ENCODE data around the gene KCNIP4.

The KCNIP4 gene

DNA sequence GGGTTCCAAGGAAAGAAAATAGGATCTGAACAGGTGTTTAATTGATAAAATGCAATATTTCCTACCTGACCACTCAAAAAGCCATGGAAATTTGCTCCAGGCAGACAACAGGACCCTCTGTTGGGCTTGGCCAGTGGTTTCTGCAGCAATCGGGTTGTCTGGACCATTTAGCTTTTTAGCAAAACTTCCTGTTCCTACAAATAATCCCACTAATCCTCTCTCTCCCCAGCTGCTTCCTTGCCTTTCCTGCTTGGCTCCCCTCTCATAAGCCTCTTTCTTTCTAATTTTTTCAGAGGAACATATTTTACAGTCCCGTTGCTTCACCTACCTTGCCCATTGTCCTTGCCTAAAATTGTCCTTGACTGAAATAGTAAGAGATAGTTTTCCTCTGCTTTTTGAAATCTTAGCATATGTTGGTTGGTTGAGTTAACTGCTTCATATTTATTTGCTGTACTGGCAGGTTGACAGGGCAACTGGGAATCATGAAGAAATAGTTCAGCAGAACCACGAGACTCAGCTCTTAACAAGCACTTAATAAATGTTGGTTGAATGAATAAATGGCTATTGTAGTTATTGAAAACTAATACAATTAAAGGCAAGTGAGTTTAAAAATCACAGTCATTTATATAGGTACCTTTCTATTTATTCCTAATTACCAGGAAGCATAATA, 259.8 kb downstream of the KCNIP4 start:
- no peak for DNase-seq (ENCODE audit: low read depth)

DNA sequence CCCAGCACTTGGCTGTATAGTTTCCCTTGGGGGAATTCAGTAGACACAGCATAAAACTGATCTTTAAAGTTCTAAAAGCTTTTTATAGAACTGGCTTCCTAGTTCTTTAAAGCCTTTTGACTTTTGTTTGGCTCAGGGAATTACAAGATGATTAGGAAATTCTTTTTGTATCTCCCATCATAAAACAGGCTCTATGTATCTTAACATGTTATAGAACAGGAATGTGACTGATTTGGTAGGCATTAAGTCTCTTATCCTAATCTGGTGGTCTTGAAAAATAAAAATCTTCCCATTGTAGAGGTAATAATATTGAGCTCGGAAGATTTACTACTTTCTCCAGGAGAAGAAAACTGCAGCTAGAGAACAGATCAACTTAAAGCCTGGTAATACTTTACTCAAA, 262.7 kb downstream of the KCNIP4 start:
- no peak for DNase-seq (ENCODE audit: low read depth)

DNA sequence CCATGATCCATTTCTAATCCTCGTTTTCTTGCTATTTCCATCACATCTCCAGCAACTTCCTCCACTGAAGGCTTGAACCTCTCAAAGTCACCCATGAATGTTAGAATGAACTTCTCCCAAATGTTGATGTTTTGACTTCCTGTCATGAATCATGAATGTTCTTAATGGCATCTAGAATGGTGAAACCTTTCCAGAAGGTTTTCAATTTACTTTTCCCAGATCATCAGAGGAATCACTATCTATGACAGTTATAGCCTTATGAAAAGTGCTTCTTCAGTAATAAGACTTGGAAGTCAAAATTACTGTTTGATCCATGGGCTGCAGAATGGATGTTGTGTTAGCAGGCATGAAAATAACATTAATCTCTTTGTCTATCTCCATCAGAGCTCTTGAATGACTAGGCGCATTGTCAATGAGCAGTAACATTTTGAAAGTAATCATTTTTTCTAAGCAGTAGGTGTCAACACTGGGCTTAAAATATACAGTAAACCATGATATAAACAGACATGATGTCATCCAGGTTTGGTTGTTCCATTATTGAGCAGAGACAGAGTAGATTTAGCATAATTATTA, 268.2 kb downstream of the KCNIP4 start:
- DNase-seq (ENCODE audit: low read depth) = no peak

DNA sequence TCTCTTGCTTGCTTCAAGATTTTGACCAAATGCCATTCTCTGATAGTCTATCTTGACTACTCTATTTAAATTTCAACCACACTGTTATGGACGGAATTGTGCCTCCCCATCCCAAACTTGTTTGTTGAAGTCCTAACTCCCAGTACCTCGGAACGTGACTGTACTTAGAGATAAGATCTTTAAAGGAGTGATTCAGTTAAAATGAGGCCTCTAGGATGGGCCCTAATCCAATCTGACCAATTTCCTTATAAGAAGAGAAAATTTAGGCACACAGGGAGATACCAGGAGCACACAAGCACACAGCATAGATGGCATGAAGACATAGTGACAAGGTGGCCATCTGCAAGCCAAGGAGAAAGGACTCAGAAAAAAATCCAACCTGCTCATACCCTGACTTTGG, 269.9 kb downstream of the KCNIP4 start:
- DNase-seq (ENCODE audit: low read depth) = no peak

DNA sequence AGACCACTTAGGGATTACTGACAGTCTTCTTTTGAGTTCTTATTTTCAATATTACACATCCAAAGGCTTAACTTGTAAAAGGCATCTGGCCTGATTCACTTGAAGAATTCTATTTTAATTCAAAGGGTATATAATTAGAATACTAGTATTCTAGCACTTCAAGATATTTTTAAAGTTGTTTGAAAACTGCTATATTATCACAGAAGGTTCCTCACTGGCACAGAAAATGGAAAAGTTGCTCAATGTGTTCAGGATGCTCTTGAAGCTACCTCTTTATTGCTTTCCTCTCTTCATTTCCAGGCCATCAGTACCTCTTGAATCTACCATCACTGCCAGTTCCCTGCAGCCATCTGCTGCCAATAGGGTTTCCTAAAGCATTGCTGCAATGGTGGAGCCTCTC, 271.4 kb downstream of the KCNIP4 start:
- no peak for DNase-seq (ENCODE audit: low read depth)

DNA sequence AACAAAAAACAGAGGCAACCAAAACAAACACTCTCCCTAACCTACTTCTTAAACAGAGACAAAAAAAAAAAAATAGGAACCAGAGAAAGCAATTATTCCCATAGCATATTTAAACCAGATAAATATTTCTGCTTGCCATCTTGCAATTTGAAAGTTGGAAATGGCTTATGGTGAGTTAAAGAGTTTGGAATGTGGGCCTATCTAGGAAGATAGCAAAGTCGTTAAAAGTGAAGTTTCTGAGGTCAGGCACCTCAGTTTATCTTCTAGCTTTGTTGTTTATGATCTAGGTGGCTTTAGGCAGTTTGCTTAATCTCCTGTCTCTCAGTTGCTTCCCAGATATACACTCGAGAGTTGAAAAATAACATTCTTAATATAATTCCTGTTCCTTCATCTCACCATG, 284.2 kb downstream of the KCNIP4 start:
- no peak for DNase-seq (ENCODE audit: low read depth)

DNA sequence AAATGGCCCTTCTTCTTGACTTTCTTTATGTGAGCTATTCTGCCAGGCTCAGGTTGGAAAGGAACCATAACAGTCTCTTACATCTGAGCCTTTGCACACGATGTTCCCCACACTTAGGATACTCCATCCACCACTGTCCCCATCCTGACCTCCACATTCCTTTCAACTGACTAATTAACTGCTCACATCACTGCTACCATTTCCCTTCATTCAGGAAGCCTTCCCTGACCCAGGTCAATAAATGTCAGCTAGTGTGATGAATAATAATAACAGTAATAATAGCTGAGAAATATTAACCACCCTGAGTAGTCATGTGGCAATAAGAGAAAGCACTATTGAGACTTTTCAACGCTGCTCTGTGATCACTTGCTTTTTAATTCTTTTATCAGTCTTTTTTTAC, 291.7 kb downstream of the KCNIP4 start:
- no peak for DNase-seq (ENCODE audit: low read depth)

DNA sequence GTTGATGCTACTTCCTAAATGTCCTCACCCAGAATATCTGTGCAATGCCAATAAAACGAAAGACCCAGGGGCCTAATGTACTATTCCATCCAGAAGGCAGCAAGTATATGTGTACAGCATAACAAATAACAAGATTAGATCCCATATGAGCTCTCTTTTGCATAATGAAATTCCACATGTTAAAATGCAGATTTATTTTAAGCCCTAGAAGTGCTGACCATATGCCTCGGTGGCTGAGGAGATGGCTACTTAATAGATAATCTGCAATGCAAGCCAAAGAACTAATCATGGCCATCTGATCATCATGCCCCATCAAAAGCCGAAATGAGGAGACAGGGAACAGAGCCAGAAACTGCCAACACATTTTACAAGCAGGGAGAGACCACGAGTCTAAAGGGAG, 293.5 kb downstream of the KCNIP4 start:
- no peak for DNase-seq (ENCODE audit: low read depth)

DNA sequence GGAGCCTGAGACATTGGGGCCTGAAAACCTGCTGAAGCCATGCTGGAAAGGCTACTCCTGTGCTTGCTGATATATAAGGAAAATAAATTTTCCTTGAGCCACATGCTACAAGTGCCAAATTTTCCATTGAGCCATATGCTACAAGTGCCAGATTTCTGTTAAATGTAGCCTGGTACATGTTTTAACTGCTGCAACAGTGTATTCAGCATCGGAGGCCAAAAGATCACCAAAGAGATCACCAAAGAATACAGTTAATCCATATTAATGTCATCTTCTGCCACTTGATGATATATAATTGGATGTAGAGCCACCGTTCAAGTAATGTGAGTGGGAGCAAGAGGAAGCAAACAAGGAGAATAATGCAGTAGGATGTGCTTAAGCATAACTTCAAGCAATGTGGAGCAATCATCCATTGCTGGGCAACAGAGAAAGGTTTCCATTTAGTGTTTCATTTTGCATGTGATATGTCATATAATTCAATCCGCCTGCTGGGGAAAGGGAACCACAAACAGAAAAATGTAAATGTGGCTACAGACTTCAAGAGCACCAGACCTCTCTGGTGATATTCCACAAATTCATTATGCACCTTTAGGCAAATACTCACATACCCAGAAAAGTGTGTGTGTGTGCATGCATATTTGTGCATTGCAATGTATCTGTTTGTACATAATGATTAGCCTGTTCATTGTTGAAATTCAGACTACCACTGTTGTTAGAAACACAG, 295.9 kb downstream of the KCNIP4 start:
- no peak for DNase-seq (ENCODE audit: low read depth)

DNA sequence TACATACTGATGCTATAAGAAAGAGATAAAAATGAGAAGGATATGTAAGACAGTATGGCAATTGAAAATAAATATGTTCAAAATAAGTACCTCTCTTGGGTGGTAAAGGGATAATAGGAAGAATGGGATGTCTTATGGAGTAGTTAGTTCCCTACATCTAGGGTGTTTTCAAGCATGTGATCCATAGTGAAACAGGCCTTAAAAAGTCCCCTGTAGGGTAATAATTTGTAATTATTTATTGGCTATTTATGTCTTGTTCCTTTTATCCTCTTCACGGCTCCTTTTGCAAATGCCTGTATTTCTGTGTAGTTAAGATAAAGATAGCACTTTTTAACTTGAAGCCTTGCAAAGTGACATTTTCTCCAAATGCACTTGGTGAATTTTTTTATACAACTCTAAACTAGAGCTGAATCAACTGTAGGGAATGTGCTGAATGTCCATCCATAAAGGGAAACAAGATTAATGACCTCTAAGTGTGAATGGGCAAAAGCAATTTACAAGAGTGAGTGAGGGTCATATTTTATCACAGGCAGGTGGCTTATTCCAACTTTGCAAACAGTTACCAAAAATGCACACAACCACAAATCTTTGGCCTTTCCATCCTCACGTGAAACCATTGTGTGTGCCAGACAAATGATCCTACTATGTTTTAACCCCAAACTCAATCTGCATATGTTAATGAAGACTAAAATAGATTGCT, 299.0 kb downstream of the KCNIP4 start:
- no peak for DNase-seq (ENCODE audit: low read depth)

DNA sequence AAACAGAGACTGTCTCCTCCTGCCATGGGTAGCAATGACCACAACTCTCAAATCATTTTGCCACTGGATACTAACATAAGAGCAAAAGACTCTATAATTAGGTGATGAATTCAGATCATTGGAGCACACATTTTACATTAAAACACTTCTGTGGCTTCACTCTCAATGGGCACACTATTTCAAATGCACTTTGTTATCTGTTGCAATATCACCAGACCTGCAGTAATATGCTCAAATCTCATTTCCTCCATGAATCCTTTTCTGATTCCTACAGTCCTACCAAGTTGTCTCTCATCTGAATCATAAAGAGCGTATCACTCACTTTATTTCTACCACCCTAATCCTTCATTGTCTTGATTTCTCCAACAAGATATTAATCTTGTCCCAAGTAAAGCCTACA, 302.8 kb downstream of the KCNIP4 start:
- no peak for DNase-seq (ENCODE audit: low read depth)

DNA sequence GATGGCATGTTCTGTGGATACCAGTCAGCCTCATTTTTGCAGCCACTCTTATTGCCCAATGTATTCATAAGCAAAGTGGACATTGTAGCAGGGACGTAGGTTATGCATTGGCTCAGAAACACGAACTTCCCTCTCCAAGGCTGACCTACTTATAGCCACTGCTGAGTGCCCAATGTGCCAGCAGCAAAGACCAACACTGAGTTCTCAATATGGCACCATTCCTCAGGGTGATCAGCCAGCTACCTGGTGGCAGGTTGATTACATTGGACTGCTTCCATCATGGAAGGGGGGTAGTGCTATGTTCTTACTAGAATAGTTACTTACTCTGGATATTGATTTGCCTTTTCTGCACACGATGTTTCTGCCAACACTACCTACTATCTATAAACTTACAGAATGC, 306.9 kb downstream of the KCNIP4 start:
- DNase-seq (ENCODE audit: low read depth) = no peak

DNA sequence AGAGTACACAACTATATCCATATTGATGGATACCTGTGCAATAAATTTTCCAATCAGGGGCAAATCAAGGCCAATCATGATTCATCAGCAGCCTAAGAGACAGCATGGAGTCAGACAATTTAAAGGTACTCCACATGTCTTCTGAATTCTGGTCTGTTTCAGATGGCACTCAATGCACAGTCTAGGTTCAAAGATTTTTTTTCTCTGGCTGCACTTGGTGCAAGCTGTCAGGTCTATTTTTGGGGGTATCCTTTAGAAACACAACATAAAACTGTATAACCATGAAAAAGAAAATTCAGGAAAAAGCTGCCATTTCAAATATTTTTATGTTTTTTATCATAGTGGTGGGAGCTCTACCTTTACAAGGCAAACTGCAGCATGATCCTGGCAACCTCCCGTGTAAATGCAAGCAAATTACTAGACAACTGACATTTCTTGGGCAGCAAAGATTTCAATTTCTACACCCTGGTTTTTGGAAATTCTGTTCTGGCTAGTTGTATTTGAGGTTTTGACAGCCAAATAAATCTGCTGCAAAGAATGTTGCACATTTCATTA, 310.3 kb downstream of the KCNIP4 start:
- no peak for DNase-seq (ENCODE audit: low read depth)

DNA sequence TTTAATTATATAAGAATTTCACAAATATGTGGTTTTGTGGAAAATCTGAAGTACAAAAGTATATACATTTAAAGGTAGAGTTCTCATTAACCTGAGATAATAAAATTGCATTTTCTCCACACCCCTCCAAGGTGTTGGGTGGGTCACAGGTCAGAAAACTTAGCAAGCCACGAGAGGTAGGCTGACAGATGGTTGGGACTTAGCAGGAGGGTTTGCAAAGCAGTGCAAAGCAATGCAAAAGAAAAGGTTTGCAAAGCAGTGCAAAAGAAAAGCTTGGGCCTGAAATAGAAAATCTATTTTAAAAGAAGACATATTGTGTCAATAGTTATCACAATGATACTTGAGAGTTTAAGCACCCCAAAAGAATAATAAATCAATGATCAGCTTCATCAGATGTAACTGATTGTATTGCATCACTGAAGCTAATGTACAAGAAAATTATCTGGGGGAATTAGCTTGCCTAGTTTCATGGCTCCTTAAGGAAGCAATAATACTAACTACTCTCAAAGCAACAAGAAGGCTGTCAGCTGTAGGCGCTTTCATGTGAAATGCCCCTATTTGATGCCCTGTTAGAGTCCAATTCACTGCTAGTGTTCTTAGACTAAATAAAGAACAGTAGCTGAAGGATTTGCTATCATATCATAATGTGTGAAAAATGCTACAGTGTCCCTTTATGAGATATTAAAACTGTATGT, 319.5 kb downstream of the KCNIP4 start:
- DNase-seq (ENCODE audit: low read depth) = no peak

DNA sequence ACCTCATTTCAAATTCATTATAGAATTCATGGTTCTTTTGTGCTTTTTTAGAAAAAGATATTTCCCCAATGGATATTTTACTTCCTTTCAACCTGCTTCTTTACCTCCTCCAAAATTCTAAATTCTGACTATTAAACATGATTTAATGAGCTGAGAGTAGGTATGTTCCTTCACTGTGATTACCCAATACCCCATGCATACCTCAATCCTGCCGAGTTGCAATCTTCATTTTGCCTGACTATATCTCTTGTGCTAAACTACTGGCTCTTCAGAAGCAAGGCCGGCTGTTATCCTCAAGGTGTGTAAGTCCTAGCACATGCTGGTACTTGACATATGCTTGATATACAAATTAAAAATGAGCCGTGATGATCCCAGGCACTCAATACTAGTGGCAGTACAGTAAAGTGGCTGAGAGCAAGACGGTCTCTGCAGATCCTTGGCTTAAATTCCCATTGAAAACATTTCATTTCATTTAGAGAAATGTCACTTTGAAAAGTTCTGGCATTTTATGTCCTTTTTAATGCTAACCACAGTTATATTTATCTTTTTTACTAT, 320.4 kb downstream of the KCNIP4 start:
- no peak for DNase-seq (ENCODE audit: low read depth)

DNA sequence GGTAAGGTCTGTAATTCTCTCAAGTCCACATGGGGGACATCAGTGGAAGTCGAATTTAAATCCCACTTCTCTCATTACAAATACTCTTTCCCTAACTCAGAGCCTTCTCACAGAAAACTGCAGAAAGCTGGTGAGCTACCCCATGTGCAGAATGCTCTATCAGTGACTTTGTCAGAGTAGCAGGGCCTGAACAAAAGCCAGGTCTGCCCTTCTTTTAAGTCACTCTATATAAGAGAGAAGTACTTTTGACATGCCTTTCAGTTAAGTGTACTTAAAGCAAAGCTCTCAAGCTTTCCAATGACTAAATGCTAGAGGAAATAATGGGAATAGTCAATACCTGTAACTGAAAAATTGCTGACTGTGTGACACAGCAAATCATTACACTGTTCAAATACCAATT, 323.1 kb downstream of the KCNIP4 start:
- no peak for DNase-seq (ENCODE audit: low read depth)

DNA sequence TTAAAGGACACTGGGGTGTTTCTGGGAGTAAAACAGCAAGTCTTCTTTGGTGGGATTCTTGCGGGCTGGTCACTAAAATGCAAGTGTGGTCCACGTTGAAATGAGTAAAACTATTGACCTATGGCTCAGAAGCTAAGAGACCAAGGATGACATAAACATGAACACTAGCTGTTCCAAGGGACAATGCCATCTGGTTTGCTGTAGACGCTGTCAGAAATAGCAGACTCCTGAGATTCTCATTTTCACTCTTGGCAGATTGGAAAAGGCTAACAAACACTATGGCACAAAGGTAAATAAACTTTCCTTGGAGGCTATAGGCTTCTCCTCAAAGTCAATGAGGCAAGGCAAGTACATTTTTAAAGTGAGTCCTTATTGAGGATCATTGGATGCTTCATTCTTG, 343.6 kb downstream of the KCNIP4 start:
- no peak for DNase-seq (ENCODE audit: low read depth)

DNA sequence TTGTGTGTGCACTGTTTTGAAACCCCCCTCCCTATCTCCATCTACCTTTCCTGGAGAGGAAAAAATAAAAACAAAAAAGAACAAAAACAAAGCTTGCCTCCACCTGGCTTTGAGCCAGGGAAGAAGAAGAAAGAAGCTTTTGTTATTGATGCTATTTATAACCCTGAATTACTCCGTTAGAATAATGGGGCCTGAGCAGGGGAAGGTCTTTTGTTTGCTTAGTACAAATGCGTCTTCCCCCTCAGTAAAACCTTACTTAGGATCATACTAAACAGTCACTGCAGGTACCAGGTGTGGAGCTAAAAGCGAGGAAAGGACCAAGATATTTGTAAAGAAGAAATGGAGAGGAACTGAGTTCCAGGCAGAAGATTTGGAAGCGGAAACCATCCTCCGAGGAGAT, 352.1 kb downstream of the KCNIP4 start:
- no peak for DNase-seq (ENCODE audit: low read depth)

DNA sequence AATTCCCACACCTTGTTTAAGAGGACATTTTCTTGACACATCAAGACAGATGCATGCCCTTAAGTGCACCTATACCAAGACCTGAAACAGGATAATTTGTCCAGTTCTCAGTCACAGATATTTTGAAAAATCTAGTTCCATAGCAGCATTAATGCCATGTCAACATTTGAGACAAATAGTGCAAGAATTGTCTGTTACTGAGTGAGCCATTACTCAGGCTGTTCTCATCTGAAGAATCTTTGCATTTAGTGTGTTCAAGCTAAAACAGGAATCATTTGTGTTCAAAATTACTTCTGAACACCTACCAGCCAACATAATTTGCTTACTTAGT, 354.9 kb downstream of the KCNIP4 start:
- no peak for DNase-seq (ENCODE audit: low read depth)

DNA sequence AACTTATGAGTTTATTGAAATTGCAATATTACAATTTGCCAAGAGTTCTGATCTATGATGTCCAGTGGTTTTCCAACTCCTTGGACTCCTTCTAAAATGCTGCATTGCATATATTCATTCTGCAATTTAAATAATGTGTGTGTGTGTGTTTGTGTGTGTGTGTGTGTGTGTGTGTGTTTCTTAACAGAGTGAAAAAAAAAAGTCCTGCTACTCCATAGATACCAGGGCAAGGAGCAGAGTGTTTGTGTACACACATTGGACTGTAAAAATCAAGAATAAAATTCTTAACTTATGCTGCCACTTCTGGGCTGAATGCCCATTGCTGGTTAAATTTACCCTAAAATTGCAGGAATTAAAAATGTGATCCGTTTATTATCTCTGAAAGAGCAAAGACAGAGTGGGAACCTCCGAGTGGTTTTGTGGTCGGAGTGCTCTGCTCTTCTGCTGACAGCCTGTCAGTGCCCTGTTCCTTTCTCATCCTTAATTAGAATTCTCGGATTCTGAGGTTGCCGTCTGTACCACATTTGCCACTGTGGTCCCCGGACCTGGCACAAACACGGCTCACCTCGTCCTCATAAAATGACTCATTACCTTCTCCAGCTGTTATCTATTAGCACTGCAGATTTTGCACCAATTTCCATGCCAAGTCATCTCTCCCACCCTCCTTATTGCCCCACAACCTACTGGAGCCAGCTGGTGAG, 355.5 kb downstream of the KCNIP4 start:
- DNase-seq (ENCODE audit: low read depth) = no peak

DNA sequence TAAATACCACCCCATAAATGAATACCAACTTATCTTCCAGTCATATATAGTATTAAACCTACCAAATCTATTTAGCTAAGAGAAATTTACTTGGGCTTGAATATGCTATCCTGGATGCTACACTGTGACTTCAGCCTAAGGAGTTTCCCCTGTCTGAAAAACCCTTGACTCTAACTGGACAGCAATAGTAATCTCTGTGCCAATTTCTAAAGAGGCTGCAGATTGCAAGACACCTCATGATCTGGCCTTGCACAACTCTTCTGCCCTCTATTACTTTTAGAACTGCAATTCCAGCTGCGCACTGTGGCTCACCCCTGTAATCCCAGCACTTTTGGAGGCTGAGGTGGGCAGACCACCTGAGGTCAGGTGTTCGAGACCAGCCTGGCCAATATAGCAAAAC, 371.5 kb downstream of the KCNIP4 start:
- DNase-seq (ENCODE audit: low read depth) = no peak

All from stimulated activated CD4-positive, alpha-beta T cell treated with anti-CD3 and anti-CD28 coated beads, Interleukin-2, amount 100 ng/mL, for 4 hours (primary cell).